NCI-H345 (cell line): ENCODE results near the gene ITGB3.
"Not testable (repeated sequence)": the region's sequence is repeated elsewhere in the genome, so short reads cannot be mapped to it uniquely, and the experiment has no call there.

Experiments
- DNase-seq: peaks from one replicate; lab custom pipeline; 2025; lab: John Stamatoyannopoulos, UW

ITGB3 gene

DNA sequence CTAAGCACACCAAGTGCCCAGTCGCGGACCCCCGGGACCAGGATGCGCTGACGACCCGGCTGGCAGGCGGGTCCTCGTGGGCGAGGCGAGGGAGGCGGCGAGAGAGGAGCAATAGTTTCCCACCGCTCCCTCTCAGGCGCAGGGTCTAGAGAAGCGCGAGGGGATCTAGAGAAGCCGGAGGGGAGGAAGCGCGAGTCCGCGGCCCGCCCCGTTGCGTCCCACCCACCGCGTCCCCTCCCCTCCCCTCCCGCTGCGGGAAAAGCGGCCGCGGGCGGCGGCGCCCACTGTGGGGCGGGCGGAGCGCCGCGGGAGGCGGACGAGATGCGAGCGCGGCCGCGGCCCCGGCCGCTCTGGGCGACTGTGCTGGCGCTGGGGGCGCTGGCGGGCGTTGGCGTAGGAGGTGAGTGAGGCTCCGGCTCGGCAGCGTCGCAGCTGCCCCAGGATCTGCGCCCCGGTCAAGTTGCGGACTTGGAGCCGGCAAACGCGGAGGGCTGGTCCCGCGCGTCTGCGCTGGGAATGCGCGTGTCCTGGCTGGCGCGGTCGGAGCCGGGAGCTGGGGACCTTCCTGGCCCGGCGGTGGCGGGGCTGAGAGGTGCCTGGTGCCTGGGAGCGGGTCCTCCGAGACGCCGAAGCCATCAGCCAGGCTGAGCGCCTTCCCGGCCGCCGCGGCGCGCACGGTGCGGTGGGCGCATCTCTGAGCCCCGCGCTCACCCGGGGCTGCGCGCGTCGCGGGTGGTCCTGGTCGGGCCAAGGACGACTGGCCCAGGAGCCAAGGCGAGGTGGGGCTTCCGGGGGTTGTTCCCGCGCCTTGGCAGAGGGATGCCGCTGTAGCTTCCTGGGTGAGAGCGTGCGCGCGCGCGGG lies at the start of gene ITGB3:
TSS of gene ITGB3 (plus strand) at position 287 of the 862 bp plus-strand sequence. CDS start at position 322, 35 bp downstream.
- peak; percentile 64 for DNase-seq

DNA sequence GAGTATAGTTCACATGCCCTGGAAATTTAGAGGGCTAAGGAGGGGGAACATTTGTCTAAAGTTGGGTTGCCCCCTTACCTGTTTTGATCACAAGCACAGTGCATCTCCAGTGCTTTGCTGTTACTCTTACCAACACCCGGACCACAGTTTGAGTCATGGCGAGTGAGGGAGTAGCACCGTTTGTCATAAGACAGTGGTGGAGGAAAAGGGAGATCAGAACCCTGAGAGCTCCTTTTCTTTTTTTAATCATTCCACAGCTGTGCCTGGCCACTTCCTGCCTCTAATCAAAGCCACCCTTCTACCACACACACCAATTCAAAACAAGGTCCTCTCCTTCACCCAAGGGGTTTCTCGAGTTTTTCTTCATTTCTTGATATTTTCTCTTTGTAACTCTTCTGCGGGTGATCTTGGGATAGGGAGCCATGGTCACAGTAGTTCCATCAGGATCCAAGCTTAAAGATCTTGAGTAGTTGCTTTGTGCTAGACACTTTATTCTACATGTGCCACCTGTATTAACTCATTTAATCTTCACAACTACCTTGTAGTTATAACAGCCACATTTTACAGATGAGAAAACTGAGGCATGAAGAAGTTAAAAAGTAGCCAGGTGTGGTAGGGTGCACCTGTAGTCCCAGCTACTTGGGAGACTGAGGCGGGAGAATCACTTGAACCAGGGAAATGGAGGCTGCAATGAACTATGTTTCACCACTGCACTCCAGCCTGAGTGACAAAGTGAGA lies 49.5 kb upstream of the ITGB3 start:
- no peak for DNase-seq

DNA sequence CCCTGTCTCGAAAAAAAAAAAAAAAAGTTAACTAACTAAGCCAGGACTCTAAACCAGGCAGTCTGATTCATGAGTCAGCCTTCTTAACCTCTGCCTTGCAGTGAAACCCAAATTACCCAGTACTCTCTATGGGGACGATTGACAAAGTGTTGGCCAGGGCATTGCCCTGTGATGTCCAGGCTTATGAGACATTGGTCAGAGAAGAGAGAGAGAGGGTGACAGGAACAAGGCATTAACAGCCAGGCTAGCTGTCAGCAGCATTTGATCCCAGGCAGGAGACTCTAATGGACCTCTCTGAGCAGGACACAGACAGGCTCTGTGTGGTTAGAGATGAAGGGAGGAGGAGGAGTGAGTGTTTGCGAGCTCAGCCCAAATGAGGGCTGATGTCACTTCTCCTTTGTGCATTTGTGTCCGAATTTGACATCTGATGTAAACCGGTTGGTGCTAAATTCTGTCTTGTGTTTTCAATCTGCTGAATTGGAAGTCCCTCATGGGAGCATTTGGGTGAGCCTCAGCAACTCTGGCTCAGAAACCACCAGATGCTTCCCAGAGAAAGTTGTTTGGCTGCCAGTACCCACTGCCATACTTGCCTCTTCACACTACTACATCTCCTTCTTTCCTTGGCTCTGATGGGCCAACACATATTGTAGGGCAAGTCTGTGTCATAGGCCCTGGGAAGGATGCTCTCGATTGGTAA lies 48.8 kb upstream of the ITGB3 start:
- no peak for DNase-seq

DNA sequence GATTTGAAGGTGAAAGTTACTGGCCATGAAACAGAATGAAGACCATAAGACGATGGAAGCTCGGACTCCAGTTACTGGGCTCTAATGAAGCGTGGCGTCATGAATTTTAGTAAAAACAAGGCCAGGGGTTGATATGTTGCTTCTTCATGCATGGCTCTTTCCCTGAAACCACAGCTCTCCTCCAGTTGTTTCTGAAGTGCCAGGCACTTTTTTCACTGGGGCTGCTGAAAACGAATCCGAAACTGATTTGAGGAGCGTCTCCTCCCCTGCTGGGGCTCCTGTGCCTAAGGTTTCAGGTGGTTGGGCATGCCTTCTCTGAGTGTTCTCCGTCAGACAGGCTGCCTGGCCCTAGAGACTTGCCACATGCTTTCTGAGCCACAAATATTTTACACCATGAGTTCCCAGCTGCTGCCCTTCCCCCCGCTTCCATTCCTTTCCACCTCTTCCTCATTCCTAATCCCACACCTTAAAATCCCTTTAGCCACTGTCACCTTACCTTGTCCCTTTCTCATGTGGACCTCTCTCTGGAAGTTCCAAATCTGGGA lies 48.1 kb upstream of the ITGB3 start:
- peak; percentile 11 for DNase-seq

DNA sequence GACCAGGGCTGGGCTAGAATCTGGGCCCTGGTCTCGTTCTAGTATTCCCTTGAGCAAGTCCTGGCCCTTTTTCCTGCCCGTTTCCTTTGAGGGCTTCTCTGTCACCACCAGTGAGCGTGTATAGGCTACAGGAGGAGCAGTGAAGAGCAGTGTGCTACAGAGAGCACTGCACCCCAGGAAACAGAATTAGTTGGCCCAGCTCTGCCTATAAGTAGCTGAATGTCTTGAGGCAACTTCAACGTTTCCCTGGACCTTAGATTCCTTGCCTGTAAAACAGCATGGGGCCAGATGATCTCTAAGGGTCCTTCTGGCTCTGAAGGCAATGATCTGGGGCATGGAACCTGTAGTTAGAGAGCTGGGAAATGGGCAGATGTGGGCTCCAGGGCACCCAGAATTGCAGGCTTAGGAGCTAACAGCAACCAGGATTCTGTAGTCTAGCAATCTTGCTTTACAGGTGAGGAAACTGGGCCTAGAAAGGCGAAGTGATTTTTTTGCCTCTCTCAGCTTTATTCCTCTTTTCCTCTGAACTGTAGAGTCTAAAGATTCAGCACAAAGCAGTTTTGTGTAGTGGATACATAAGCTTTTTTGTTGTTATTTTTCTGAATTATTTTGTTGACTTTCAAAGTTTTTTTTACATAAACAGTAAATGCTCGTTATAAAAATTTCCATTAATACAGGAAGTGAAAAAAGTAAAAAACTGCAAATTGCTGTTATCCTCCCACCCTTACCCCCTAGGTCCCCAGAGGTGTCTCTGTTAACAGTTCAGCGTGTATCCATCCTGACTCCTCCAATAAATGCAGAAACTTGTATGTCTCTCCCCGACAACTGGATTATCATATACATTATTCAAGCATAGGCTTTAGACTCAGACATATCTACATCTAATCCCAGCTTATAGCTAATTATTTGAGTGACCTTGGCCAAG lies 46.2 kb upstream of the ITGB3 start:
- no peak for DNase-seq

DNA sequence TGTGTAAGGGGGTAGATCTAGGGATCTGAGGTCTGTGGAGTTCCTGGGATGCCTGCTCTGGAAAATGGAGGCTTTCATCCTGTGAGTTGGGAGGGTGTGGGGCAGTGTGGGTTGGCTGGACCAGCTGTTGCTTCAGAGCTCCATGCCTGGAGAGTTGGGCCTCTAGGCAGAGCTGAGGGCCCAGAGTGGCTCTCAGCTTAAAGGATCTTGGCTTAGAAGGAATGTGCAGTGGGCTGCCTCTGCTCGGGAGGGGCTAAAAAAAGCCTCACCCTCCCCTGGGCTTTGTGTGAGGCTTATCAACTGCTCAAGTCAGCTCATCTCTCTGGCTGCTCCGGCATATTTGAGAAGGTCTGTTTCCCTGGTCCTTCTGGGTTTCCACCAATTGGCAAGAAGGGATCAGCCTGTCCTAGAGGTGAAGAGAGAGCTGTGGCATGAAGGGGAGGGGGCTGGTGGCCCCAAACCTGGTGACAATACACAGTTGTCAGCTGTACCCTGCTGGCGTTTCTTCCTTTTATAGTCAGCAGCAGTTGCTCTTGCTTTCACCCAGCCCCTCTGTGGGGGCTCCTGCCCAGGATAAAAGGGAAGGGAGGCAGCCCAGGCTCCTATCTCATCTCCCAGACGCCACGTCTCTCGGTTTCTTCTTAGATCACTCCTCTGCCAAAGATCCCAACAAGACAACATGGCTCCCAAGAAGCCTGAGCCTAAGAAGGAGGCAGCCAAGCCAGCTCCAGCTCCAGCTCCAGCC lies 44.7 kb upstream of the ITGB3 start, which contains the start of gene MYL4:
TSS of gene MYL4 (plus strand) at position 605 of the 745 bp plus-strand sequence. CDS start at position 680, 75 bp downstream.
- DNase-seq = no peak

DNA sequence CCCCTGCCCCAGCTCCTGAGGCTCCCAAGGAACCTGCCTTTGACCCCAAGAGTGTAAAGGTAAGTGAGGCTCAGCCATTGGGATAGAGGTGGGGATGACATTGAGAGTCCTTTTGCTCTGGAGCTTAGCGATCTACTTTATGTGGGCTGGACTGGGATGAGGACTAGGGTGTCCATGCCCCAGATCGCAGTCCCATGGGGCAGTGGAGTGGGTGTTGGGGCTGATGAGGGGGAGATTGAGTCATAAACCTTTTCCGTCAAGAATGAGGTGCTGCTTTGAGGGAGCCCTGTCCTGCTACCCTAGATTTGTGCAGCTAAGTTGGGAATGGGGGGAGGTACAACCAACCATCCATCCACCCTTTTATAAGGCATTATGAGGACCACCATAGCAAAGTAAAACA lies 44.1 kb upstream of the ITGB3 start:
- DNase-seq = no peak

DNA sequence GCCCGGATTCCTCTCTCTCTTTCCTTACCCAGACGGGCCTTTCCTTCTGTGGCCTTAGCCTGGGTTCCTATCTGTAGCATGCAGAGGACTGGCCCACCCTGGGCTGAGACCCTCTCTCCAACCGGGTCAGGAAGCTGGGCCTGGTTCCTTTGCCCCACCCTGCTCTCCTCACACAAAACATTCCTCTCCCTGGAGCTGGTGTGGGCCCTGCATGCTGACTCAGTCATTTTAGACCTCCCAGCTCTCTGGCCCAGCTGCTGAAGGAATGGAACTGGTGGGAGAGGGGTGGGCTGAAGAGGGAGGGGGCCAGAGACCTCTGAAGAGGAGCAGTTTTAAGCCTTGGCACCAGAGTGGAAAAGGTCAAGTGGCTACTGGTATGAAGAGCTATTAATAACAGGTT lies 43.5 kb upstream of the ITGB3 start:
- no peak for DNase-seq

DNA sequence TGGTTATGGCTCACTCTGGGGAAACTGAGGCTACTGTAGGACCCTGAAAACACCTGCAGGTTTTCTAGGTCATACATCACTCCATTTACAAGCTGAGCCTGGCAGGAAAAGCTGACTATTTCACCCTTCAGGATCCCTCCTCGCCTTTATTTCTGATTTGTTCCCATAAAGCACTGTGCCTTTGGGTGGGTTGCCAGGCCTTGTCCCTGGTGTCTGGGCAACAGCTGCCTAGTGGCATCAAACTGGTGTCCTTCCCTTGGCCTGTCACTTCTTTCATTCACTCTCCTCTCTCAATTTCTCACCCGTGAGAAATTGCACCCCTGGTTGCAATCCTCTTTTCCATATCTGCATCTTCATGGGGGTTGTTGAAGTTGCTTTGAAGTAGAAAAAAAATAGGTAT lies 42.8 kb upstream of the ITGB3 start:
- no peak for DNase-seq

DNA sequence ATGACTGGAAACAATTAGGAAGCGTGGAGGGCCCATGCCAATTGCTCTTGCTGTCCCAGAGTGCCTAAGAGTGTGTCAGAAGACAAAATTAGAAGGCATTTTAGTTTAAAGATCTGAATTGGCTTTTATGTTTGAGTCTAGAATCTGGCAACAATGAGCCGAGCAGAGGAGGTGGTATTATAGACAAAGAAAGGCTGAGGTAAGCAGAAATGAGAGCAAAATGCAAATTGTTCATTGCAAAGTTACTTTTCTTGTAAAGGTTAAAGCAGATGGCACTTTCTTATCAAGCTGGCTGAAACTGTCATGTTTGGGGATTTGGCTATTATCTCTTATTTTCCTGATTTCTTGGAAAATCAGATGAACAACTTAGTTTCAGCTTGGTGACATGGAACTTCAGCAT lies 41.2 kb upstream of the ITGB3 start:
- no peak for DNase-seq

DNA sequence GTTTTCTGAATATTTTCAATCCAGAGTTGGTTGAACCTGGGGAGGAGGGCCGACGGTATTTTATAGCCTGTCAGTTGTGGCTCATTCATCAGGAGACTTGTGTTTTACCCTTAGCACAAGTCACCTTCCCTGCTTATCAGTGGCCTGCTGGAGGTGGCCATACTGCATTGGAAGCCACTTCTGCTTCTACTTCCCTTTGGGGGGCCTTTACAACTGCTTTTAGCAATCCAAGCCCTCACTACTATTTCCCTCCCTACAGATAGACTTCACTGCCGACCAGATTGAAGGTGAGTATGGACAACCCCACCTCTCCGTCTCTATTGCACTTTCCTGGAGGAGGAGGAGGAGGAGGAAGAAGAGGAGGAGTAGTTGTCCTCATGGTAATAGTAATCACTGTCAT lies 40.1 kb upstream of the ITGB3 start:
- DNase-seq = no peak

DNA sequence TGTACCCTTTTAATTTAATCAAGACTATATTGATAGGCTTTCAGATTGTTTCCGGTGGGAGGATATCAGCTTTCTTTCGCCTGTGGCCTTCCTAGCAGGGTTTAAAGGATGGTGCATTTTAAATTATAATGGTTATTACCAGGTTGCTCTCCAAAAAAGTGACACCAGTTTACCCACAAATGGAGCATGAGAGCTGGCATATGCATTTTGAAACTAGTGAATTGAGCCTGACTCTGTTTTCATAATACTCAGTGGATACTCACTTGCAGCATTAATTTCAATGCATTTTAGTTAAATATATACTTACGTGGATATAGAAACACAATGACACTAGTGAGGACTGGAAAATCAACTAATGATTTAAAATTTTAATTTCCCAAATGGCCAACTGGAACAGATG lies 38.7 kb upstream of the ITGB3 start:
- DNase-seq = no peak

DNA sequence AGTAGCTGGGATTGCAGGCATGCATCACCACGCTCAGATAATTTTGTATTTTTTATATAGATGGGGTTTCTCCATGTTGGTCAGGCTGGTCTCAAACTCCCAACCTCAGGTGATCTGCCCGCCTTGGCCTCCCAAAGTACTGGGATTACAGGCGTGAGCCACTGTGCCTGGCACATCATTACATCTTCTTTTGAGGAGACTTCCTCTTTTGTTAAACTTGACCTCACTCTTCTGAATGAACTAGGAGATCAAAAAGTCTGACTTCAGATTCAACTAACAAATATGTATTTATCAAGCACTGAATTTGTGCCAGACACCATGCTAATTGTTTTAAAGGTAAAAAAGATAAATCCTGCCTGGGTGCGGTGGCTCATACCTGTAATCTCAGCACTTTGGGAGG lies 36.8 kb upstream of the ITGB3 start:
- not testable (repeated sequence) for DNase-seq

DNA sequence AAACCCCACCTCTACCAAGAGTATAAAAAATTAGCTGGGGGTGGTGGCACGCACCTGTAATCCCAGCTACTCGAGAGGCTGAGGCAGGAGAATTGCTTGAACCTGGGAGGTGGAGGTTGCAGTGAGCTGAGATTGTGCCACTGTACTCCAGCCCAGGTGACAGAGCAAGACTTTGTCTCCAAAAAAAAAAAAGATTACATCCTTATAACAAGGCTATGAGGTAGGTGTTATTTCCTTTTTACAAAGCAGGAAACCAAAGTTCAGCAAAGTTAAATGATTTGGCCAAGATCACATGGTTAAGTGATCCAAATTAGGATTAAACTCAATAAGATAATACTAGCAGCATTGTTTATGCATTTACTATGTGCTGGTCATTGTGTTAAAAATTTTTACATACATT lies 36.3 kb upstream of the ITGB3 start:
- not testable (repeated sequence) for DNase-seq

DNA sequence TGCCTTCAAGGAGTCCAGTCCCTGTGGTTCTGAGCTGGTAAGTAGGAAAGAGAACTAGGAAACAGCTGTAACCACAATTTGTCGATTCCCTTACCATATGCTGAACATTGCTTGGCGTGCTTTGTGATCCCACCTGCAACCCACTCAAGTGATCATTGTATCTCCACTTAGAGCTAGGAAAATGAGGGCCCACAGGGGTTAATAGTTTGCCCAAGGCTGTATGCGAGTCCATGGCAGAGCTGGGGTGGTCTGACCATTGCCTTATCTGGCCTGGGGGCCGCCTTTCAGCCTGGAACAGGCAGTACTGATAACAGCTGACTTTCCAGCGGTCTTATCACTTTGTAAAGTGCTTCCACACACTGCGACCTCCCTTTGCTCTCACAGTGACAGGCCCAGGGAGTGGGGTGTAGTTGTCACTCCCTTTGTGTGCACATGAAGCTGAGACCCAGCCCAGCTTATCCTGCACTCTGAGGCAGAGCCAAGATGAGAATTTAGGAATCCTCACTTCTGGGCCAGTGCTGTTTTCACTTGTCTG lies 34.7 kb upstream of the ITGB3 start:
- DNase-seq = no peak

DNA sequence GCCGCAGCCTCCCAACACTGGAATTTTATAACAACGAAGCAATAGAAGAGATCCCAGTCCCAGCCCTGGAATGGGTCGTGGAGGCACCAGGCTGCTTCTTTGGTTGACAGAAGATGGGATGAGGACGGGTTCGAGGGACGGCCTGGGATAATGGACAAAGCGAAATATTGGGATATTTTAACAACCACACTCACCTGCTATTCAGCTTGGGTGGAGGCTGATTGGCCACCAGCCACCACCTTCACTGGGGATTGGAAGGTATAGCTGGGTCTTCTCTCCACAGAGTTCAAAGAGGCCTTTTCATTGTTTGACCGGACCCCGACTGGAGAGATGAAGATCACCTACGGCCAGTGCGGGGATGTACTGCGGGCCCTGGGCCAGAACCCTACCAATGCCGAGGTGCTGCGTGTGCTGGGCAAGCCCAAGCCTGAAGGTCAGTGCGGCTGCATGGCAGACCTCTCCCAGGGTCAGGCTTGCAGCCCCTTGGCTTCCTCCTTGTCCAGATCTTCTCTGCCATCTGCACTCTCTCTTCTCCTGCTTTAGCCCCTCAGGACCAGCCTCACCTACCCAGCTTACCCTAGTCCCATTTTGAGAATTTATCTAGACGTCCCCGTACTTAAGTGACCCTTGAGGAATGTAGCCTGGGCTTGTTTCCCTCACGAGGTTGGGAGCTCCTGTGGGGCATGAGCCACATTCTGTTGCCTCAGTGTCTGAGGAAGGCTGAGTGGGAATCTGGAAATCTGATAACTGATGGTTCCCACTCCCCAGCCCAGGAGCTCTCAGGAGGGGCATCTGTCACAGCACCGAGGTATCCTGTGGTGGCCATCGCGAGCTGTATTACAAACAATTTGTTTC lies 33.8 kb upstream of the ITGB3 start:
- DNase-seq = no peak

DNA sequence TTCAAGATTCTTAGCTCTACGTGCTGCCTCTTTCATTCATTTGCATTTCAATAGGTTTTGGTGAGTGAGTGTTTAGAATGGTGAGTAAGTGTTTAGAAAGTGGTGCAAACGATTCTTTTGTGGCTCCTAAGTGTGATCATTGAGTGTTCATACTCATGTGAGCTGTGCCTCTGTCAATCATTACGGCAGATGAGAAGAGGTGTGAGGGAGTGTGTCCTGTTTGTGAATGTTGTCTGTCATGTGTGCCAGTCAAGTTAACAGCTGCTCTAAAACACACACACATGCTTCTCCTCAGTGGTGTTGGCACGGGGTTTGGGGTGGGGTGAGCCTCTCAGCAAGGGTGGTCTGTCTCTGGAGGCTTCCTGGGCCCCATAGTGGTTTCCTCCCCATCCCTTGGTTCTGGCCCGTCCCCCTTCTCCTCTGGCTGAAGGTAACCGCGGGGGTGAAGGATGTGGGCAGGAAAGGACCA lies 33.1 kb upstream of the ITGB3 start:
- peak; percentile 27 for DNase-seq

DNA sequence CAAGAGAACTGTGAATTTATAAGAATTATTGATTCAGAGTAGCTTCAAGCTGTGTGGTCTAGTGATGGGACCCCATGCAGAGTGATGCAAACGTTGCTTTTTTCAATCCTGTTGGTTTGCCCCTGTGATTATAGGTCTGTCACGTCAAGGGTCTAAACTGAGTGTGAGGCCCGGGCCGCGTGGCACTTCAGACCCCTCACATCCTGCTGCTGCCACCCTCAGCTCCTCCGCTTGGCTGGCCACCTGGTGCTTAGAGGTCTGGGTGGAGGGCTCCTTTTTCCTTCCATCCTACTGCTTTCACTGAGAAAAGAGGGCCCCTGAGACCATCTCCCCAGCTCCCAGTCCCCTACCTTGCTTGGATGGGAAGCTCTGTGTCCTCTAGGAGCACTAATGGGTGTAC lies 32.5 kb upstream of the ITGB3 start:
- DNase-seq = no peak

DNA sequence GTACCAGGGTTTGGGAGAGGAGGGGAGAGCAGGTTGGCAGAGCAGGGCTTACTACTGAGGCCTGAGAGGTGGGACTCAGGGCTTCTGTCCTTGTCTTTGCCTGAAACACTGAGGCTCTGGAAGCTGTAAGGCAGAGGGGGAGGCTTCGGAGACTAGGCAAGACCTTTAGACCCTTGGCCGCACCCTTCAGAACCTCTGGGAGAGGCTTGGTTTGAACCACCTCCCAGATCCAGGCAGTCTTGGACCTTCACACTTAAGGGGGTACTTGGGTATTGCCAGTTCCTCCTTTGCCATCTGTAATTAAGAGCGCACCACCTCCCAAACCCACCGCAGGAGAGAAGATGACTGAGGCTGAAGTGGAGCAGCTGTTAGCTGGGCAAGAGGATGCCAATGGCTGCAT lies 31.6 kb upstream of the ITGB3 start:
- DNase-seq = no peak
